Lung (tissue), 12 donors: Measurements from ENCODE around the gene TMEM132C. TPM values are rescaled to one million over a fixed set of nuclear protein-coding genes. Genes with fewer than 3 reads are reported as not detected.

ENCODE experiments used
- ATAC-seq: fragments of 200-7000 bp; cut with Tn5 transposase; one replicate; pipeline ENCODE4 v1.9.1; 2020; ENCODE audit warnings: moderate number of reproducible peaks; ENCODE audit not compliant: insufficient read depth, low FRiP score
- DNase-seq, 3 donors: peaks; one replicate each; pipeline ENCODE4 v3.0.0-alpha.2; 2013 to 2017
- H3K27ac ChIP-seq, 2 donors: one replicate each; pipeline ENCODE4 v1.5.1; 2013; ENCODE audit warnings: mild to moderate bottlenecking in 2 of 2, moderate library complexity in 2 of 2, control low read depth in 1 of 2, inconsistent platforms in 1 of 2, low read depth in 1 of 2, low read length in 1 of 2
- H3K27me3 ChIP-seq, 3 donors: one replicate each; pipeline ENCODE4 v1.5.1; 2013; ENCODE audit warnings: low read length in 2 of 3; ENCODE audit not compliant: control insufficient read depth in 3 of 3, insufficient read depth in 3 of 3
- H3K36me3 ChIP-seq, 4 donors: one replicate each; pipeline ENCODE4 v1.5.1; 2013; ENCODE audit warnings: low read length in 4 of 4, mild to moderate bottlenecking in 1 of 4, moderate library complexity in 1 of 4; ENCODE audit not compliant: control insufficient read depth in 4 of 4, insufficient read depth in 4 of 4
- H3K4me1 ChIP-seq, 5 donors: one replicate each; pipeline ENCODE4 v1.5.1; 2013; ENCODE audit warnings: low read length in 5 of 5, mild to moderate bottlenecking in 2 of 5, moderate library complexity in 1 of 5; ENCODE audit not compliant: control insufficient read depth in 5 of 5, insufficient read depth in 5 of 5
- H3K4me3 ChIP-seq: one replicate; pipeline ENCODE4 v1.5.1; 2013; ENCODE audit warnings: mild to moderate bottlenecking, control low read depth, moderate library complexity
- H3K9ac ChIP-seq, 2 donors: one replicate each; pipeline ENCODE4 v1.5.1; 2013; ENCODE audit warnings: low read length in 2 of 2, control low read depth in 1 of 2; ENCODE audit not compliant: insufficient read depth in 1 of 2
- H3K9me3 ChIP-seq, 4 donors: one replicate each; pipeline ENCODE4 v1.5.1; 2013; ENCODE audit warnings: low read length in 3 of 4, mild to moderate bottlenecking in 1 of 4, moderate library complexity in 1 of 4; ENCODE audit not compliant: control insufficient read depth in 4 of 4, insufficient read depth in 3 of 4
- WGBS, 2 donors: extraction: QIAGEN DNeasy Blood & Tissue Kit; methylation state at CpG; one replicate each; pipeline ENCODE4 v1.1.7; 2013; 5-methylcytosine and 5-hydroxymethylcytosine counted together
- polyA plus RNA-seq, 2 donors: library from polyadenylated mRNA; stranded (reverse); fragments of 200-250 nt; gene quantifications; one replicate each; pipeline ENCODE4 v1.2.1, GENCODE V29; 2013
- total RNA-seq, 2 donors: library from RNA; depleted of rRNA in 1 of 2; stranded (reverse); fragments of >200 nt in 1 of 2; gene quantifications; one replicate each; pipeline ENCODE4 v1.2.1, GENCODE V29; 2014 to 2021
- TF ChIP-seq, protein P1 (sequence below): IDR thresholded peaks from 2 replicates; pipeline ENCODE4 v1.5.1; 2012; ENCODE audit warnings: mild to moderate bottlenecking; ENCODE audit errors: control extremely low read depth, extremely low read depth
- donor health status: control.
- donor health status: control.
- donor health status: Bipolar disorder and iron deficiency.
- donor health status: healthy.
- donor health status: DM: yes; HTN: yes; CAD: no.

The TMEM132C gene
- total and polyA plus RNA-seq, 4 donors, result 0.35 to 16.5 (median 0.77) TPM

DNA sequence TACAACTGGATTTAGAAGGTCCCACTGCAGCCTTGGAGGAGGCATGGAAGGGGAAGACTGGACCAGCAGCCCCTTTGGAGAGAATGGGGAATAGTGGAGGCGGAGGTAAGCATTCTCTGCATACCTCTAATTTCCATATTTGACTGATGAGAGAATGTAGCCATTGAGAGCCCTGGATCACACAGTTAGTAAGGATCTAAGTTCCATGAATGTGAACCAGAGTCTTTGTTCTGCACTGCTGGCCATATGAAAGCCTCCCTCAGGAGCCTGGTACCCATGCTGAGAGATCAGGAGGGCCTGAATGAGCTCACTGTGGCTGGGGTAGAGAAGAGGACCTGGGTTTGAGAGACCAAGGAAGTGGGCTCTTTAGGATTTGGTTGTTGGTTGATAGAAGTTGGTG is 192.1 kb downstream of the TMEM132C start:
- Histone ChIP-seq H3K4me3 (no peak overlapping the region), H3K27ac (no peak overlapping the region), H3K9me3 (peaks cover 0 to 7% (median 1%) of the 10 kb centered on the region in 4 donors), H3K4me1 (peaks cover 0 to 6% (median 0%) of the 10 kb centered on the region in 5 donors), H3K36me3 (no peaks in the 10 kb centered on the region), H3K27me3 (no peaks in the 10 kb centered on the region), H3K9ac (no peak overlapping the region)
- 83 to 94% methylated on average over 1 of the region's 1 CpG for WGBS, 2 donors
- TF ChIP-seq, protein P1, sequence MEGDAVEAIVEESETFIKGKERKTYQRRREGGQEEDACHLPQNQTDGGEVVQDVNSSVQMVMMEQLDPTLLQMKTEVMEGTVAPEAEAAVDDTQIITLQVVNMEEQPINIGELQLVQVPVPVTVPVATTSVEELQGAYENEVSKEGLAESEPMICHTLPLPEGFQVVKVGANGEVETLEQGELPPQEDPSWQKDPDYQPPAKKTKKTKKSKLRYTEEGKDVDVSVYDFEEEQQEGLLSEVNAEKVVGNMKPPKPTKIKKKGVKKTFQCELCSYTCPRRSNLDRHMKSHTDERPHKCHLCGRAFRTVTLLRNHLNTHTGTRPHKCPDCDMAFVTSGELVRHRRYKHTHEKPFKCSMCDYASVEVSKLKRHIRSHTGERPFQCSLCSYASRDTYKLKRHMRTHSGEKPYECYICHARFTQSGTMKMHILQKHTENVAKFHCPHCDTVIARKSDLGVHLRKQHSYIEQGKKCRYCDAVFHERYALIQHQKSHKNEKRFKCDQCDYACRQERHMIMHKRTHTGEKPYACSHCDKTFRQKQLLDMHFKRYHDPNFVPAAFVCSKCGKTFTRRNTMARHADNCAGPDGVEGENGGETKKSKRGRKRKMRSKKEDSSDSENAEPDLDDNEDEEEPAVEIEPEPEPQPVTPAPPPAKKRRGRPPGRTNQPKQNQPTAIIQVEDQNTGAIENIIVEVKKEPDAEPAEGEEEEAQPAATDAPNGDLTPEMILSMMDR, result no peak
- no peak for DNase-seq
- ATAC-seq, result no peak

DNA sequence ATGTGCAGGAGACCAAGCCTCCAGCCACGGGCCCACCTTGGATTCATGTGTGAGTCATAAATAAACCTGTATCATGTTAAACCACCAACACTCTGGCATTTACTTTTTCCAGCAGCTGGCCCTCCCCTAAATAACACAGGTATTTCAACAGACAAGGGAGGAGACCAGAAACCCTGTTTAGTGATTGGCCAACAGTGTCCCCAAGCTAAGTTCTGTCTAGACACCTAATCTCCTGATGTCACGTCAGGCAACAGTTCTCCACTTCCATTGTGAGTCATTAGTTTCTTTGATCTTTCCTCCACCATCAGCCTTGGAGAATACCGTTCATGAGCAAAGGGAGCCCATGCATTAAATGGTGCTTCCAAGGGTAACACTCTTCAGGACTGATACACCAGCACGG is 196.9 kb downstream of the TMEM132C start:
- Histone ChIP-seq H3K27me3 (no peaks in the 10 kb centered on the region), H3K9me3 (peaks cover 0 to 7% (median 1%) of the 10 kb centered on the region in 4 donors), H3K36me3 (peaks cover 0 to 2% (median 0%) of the 10 kb centered on the region in 4 donors), H3K4me3 (no peak overlapping the region), H3K9ac (no peak overlapping the region), H3K27ac (no peak overlapping the region), H3K4me1 (no peaks in the 10 kb centered on the region)
- TF ChIP-seq, protein P1, result no peak
- no peak for DNase-seq
- 86 to 89% methylated on average over 4 of the region's 4 CpGs for WGBS, 2 donors
- no peak for ATAC-seq

DNA sequence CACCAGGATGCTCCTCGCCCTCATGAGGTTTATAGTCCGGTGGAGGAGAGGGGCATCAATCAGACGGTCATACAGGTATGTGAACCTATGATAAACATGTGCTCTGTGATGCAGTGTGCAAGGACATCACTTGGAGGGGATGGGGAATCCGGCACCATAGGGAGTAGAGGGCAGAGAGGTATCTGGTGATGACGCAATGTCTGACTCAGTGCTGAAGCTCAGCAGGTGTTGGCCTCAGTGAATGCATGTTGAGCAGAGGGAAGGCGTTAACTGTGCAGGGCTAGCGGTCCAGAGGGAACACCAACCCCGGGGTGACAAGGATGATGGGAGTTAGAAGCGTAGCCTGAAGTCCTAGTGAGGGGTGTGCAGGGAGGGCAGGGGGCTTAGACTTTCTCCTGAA is 200.9 kb downstream of the TMEM132C start:
- no peak for DNase-seq
- H3K36me3 ChIP-seq, result peaks cover 0 to 9% (median 2%) of the 10 kb centered on the region in 4 donors

More for the DNA sequence above, 200.9 kb downstream of the TMEM132C start:
- Histone ChIP-seq H3K9me3 (peaks cover 0 to 8% (median 0%) of the 10 kb centered on the region in 4 donors), H3K27me3 (no peaks in the 10 kb centered on the region), H3K9ac (no peak overlapping the region), H3K4me1 (no peaks in the 10 kb centered on the region), H3K27ac (no peak overlapping the region), H3K4me3 (no peak overlapping the region)
- WGBS, 2 donors, result 88 to 92% methylated on average over 9 of the region's 9 CpGs
- TF ChIP-seq, protein P1, result no peak
- no peak for ATAC-seq
